Neural progenitor cell (in vitro differentiated cells): Measurements from ENCODE around the gene FKBP1A. TPM values are rescaled to one million over a fixed set of nuclear protein-coding genes. Genes with fewer than 3 reads are reported as not detected.

ENCODE experiments used
- DNase-seq: peaks from one replicate; pipeline ENCODE4 v3.0.0-alpha.2; 2016; ENCODE audit warnings: low spot score
- H2AFZ ChIP-seq: fragments of 200-600 bp; sonication (generic); replicated peaks from 2 replicates; pipeline ENCODE4 v1.6.1; 2016; ENCODE audit warnings: antibody characterized with exemption
- H3F3A ChIP-seq: fragments of 200-600 bp; sonication (generic); 2 replicates; pipeline ENCODE4 v1.6.1; 2016; ENCODE audit warnings: antibody characterized with exemption, low read depth
- H3K27ac ChIP-seq: fragments of 200-600 bp; sonication (generic); 2 replicates; pipeline ENCODE4 v1.5.1; 2016; ENCODE audit warnings: mild to moderate bottlenecking
- H3K27me3 ChIP-seq: fragments of 200-600 bp; sonication (generic); 2 replicates; pipeline ENCODE4 v1.6.1; 2016; ENCODE audit warnings: mild to moderate bottlenecking, moderate library complexity
- H3K36me3 ChIP-seq: fragments of 200-600 bp; sonication (generic); 2 replicates; pipeline ENCODE4 v1.5.1; 2016
- H3K4me1 ChIP-seq: fragments of 200-600 bp; sonication (generic); 2 replicates; pipeline ENCODE4 v1.6.1; 2016; ENCODE audit warnings: mixed run types
- H3K4me2 ChIP-seq: fragments of 200-600 bp; sonication (generic); 2 replicates; pipeline ENCODE4 v1.6.1; 2016
- H3K4me3 ChIP-seq: fragments of 200-600 bp; sonication (generic); 2 replicates; pipeline ENCODE4 v1.5.1; 2016
- H3K79me2 ChIP-seq: fragments of 200-600 bp; sonication (generic); 2 replicates; pipeline ENCODE4 v1.6.1; 2016; ENCODE audit warnings: low read depth
- H3K9ac ChIP-seq: fragments of 200-600 bp; sonication (generic); 2 replicates; pipeline ENCODE4 v1.6.1; 2016
- H3K9me3 ChIP-seq: fragments of 200-600 bp; sonication (generic); 2 replicates; pipeline ENCODE4 v1.5.1; 2016; ENCODE audit warnings: low read depth
- H4K20me1 ChIP-seq: fragments of 200-600 bp; sonication (generic); 2 replicates; pipeline ENCODE4 v1.6.1; 2016; ENCODE audit warnings: low read depth
- H3K27ac Mint-ChIP-seq: 3 replicates; pipeline ENCODE4 v1.8.0; 2021; ENCODE audit warnings: mixed read lengths
- H3K27me3 Mint-ChIP-seq: 2 replicates; pipeline ENCODE4 v1.8.0; 2022; ENCODE audit warnings: low read depth, mild to moderate bottlenecking, inconsistent platforms, moderate library complexity, mixed read lengths; ENCODE audit not compliant: insufficient read depth
- H3K36me3 Mint-ChIP-seq: 3 replicates; pipeline ENCODE4 v1.8.0; 2021; ENCODE audit warnings: mixed read lengths
- H3K4me1 Mint-ChIP-seq: 3 replicates; pipeline ENCODE4 v1.8.0; 2021; ENCODE audit warnings: mixed read lengths
- H3K4me3 Mint-ChIP-seq: 3 replicates; pipeline ENCODE4 v1.8.0; 2021; ENCODE audit warnings: mild to moderate bottlenecking, moderate library complexity, mixed read lengths
- H3K9me3 Mint-ChIP-seq: 3 replicates; pipeline ENCODE4 v1.8.0; 2020; ENCODE audit warnings: mixed read lengths
- CTCF ChIP-seq: fragments of 200-600 bp; sonication (generic); IDR thresholded peaks from 2 replicates; pipeline ENCODE4 v1.5.1; 2017; ENCODE audit warnings: antibody characterized with exemption, mild to moderate bottlenecking
- EZH2 ChIP-seq: fragments of 200-600 bp; sonication (generic); IDR thresholded peaks from 2 replicates; pipeline ENCODE4 v1.6.1; 2017; ENCODE audit warnings: antibody characterized with exemption, mild to moderate bottlenecking, moderate library complexity
- EZH2phosphoT487 ChIP-seq: fragments of 200-600 bp; sonication (generic); IDR thresholded peaks from 2 replicates; pipeline ENCODE4 v1.6.1; 2017; ENCODE audit warnings: antibody characterized with exemption
- total RNA-seq: library from RNA; depleted of rRNA; stranded (reverse); fragments of >200 nt; gene quantifications from 2 replicates; pipeline ENCODE4 v1.2.3, GENCODE V29; 2015; ENCODE audit warnings: low replicate concordance

Gene FKBP1A
- total RNA-seq, 1 donor from 2014 or later = 128 TPM

GRCh38 chr20:1320902-1321653 is 71.8 kb downstream of the FKBP1A start:
- Histone ChIP-seq H3K9ac (no peak overlapping the region), H3K27ac (no peak overlapping the region), H4K20me1 (peaks cover 2% of the 10 kb centered on the region), H3K79me2 (peaks cover 9% of the 10 kb centered on the region), H3F3A (no peaks in the 10 kb centered on the region), H2AFZ (no peak overlapping the region), H3K27me3 (peaks cover 20% of the 10 kb centered on the region), H3K9me3 (no peaks in the 10 kb centered on the region), H3K4me1 (no peaks in the 10 kb centered on the region), H3K36me3 (no peaks in the 10 kb centered on the region), H3K4me2 (no peak overlapping the region), H3K4me3 (no peak overlapping the region)
- no peaks in the 10 kb centered on the region for H3K36me3 Mint-ChIP-seq
- no peak overlapping the region for H3K4me3 Mint-ChIP-seq
- TF ChIP-seq CTCF (no peak), EZH2 (no peak), EZH2phosphoT487 (no peak)
- peaks cover 23% of the 10 kb centered on the region for H3K4me1 Mint-ChIP-seq
- DNase-seq = no peak
- no peaks in the 10 kb centered on the region for H3K9me3 Mint-ChIP-seq
- peaks cover 2% of the 10 kb centered on the region for H3K27me3 Mint-ChIP-seq
- no peak overlapping the region for H3K27ac Mint-ChIP-seq

GRCh38 chr20:1320016-1320415 is 72.8 kb downstream of the FKBP1A start:
- no peaks in the 10 kb centered on the region for H3K9me3 Mint-ChIP-seq
- no peaks in the 10 kb centered on the region for H3K36me3 Mint-ChIP-seq
- no peak overlapping the region for H3K4me3 Mint-ChIP-seq

GRCh38 chr20:1319462-1319861 is 73.4 kb downstream of the FKBP1A start:
- no peak for DNase-seq
- no peaks in the 10 kb centered on the region for H3K36me3 ChIP-seq
- H3K4me3 Mint-ChIP-seq = no peak overlapping the region
- TF ChIP-seq EZH2 = no peak
- no peak for TF ChIP-seq EZH2phosphoT487
- no peak for TF ChIP-seq CTCF
- no peak overlapping the region for H3K4me3 ChIP-seq
- peaks cover 2% of the 10 kb centered on the region for H3K27me3 Mint-ChIP-seq
- H3K9me3 ChIP-seq = no peaks in the 10 kb centered on the region
- H3K4me1 ChIP-seq = no peaks in the 10 kb centered on the region
- no peak overlapping the region for H2AFZ ChIP-seq
- peaks cover 20% of the 10 kb centered on the region for H3K27me3 ChIP-seq
- no peak overlapping the region for H3K9ac ChIP-seq
- peaks cover 23% of the 10 kb centered on the region for H3K4me1 Mint-ChIP-seq
- H3F3A ChIP-seq = no peaks in the 10 kb centered on the region
- no peaks in the 10 kb centered on the region for H3K9me3 Mint-ChIP-seq
- no peaks in the 10 kb centered on the region for H3K79me2 ChIP-seq
- H3K4me2 ChIP-seq = no peak overlapping the region
- H3K36me3 Mint-ChIP-seq = no peaks in the 10 kb centered on the region
- H4K20me1 ChIP-seq = no peaks in the 10 kb centered on the region
- H3K27ac Mint-ChIP-seq = no peak overlapping the region
- no peak overlapping the region for H3K27ac ChIP-seq

More at GRCh38 chr20:1320016-1320415, 72.8 kb downstream of the FKBP1A start:
- no peak overlapping the region for H3K27ac Mint-ChIP-seq
- peaks cover 2% of the 10 kb centered on the region for H3K27me3 Mint-ChIP-seq
- Histone ChIP-seq H3K36me3 (no peaks in the 10 kb centered on the region), H3K9ac (no peak overlapping the region), H3F3A (no peaks in the 10 kb centered on the region), H3K4me3 (no peak overlapping the region), H3K4me1 (no peaks in the 10 kb centered on the region), H3K4me2 (no peak overlapping the region), H2AFZ (no peak overlapping the region), H3K27ac (no peak overlapping the region), H3K9me3 (no peaks in the 10 kb centered on the region), H3K27me3 (peaks cover 20% of the 10 kb centered on the region), H4K20me1 (no peaks in the 10 kb centered on the region), H3K79me2 (no peaks in the 10 kb centered on the region)
- peaks cover 23% of the 10 kb centered on the region for H3K4me1 Mint-ChIP-seq
- no peak for DNase-seq
- TF ChIP-seq EZH2 (no peak), EZH2phosphoT487 (no peak), CTCF (no peak)
